HEK293 (cell line): ENCODE data around the gene POLN.

Experiments
- CTCF ChIP-seq: fragments of 450-650 bp; formaldehyde crosslinking; IDR thresholded peaks from 2 replicates; pipeline ENCODE4 v1.5.1; 2016; ENCODE audit warnings: missing biosample characterization, missing genetic modification characterization
- ELK4 ChIP-seq: IDR thresholded peaks from 2 replicates; pipeline ENCODE4 v1.6.1; 2011; ENCODE audit warnings: mild to moderate bottlenecking, low read depth, low read length, borderline replicate concordance
- KLF1 ChIP-seq: fragments of 450-650 bp; formaldehyde crosslinking; IDR thresholded peaks from 2 replicates; pipeline ENCODE4 v1.5.1; 2016; ENCODE audit warnings: missing biosample characterization, missing genetic modification characterization
- KLF7 ChIP-seq: fragments of 450-650 bp; formaldehyde crosslinking; IDR thresholded peaks from 2 replicates; pipeline ENCODE4 v1.5.1; 2016; ENCODE audit warnings: missing biosample characterization, missing genetic modification characterization, borderline replicate concordance
- MYNN ChIP-seq: fragments of 450-650 bp; formaldehyde crosslinking; IDR thresholded peaks from 2 replicates; pipeline ENCODE4 v1.5.1; 2016; ENCODE audit warnings: missing biosample characterization, missing genetic modification characterization, borderline replicate concordance
- TCF7L2 ChIP-seq: IDR thresholded peaks from 2 replicates; pipeline ENCODE4 v1.6.1; 2011; ENCODE audit warnings: low read depth, mild to moderate bottlenecking, inconsistent platforms, low read length, moderate library complexity, borderline replicate concordance
- YY1 ChIP-seq: fragments of 450-650 bp; formaldehyde crosslinking; IDR thresholded peaks from 2 replicates; pipeline ENCODE4 v1.5.1; 2018; ENCODE audit warnings: missing biosample characterization, missing genetic modification characterization
- ZFP3 ChIP-seq: fragments of 450-650 bp; formaldehyde crosslinking; IDR thresholded peaks from 2 replicates; pipeline ENCODE4 v1.5.1; 2016; ENCODE audit warnings: low read depth, missing biosample characterization, missing genetic modification characterization
- ZNF138 ChIP-seq: fragments of 450-650 bp; formaldehyde crosslinking; IDR thresholded peaks from 2 replicates; pipeline ENCODE4 v1.5.1; 2016; ENCODE audit warnings: missing biosample characterization, missing genetic modification characterization, borderline replicate concordance
- ZNF174 ChIP-seq: fragments of 450-650 bp; formaldehyde crosslinking; IDR thresholded peaks from 2 replicates; pipeline ENCODE4 v1.5.0; 2017; ENCODE audit warnings: missing biosample characterization, mild to moderate bottlenecking, missing genetic modification characterization
- ZNF184 ChIP-seq: fragments of 450-650 bp; IDR thresholded peaks from 2 replicates; pipeline ENCODE4 v1.5.1; 2018; ENCODE audit warnings: missing biosample characterization, mild to moderate bottlenecking, missing genetic modification characterization
- TF ChIP-seq, protein P1 (sequence below): fragments of 450-650 bp; formaldehyde crosslinking; IDR thresholded peaks from 2 replicates; pipeline ENCODE4 v1.5.1; 2016; ENCODE audit warnings: missing biosample characterization, missing genetic modification characterization
- TF ChIP-seq, protein P2 (sequence below): fragments of 450-650 bp; formaldehyde crosslinking; IDR thresholded peaks from 2 replicates; pipeline ENCODE4 v1.5.1; 2016; ENCODE audit warnings: missing biosample characterization, missing genetic modification characterization
- TF ChIP-seq, protein P3 (sequence below): fragments of 450-650 bp; formaldehyde crosslinking; IDR thresholded peaks from 2 replicates; pipeline ENCODE4 v1.5.1; 2016; ENCODE audit warnings: missing biosample characterization, missing genetic modification characterization, borderline replicate concordance

GRCh38 chr4:2102045-2102883 lies 139.7 kb downstream of the POLN start:
- TF ChIP-seq ZNF174: no peak
- TF ChIP-seq CTCF (tag by site-specific recombination): no peak
- TF ChIP-seq ZFP3 (tag by site-specific recombination): no peak
- TF ChIP-seq TCF7L2: no peak
- TF ChIP-seq, protein P1, sequence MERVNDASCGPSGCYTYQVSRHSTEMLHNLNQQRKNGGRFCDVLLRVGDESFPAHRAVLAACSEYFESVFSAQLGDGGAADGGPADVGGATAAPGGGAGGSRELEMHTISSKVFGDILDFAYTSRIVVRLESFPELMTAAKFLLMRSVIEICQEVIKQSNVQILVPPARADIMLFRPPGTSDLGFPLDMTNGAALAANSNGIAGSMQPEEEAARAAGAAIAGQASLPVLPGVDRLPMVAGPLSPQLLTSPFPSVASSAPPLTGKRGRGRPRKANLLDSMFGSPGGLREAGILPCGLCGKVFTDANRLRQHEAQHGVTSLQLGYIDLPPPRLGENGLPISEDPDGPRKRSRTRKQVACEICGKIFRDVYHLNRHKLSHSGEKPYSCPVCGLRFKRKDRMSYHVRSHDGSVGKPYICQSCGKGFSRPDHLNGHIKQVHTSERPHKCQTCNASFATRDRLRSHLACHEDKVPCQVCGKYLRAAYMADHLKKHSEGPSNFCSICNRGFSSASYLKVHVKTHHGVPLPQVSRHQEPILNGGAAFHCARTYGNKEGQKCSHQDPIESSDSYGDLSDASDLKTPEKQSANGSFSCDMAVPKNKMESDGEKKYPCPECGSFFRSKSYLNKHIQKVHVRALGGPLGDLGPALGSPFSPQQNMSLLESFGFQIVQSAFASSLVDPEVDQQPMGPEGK (tag by site-specific recombination): no peak
- no peak for TF ChIP-seq ZNF184 (tag by site-specific recombination)
- no peak for TF ChIP-seq KLF1 (tag by site-specific recombination)
- TF ChIP-seq KLF7: no peak
- TF ChIP-seq, protein P2, sequence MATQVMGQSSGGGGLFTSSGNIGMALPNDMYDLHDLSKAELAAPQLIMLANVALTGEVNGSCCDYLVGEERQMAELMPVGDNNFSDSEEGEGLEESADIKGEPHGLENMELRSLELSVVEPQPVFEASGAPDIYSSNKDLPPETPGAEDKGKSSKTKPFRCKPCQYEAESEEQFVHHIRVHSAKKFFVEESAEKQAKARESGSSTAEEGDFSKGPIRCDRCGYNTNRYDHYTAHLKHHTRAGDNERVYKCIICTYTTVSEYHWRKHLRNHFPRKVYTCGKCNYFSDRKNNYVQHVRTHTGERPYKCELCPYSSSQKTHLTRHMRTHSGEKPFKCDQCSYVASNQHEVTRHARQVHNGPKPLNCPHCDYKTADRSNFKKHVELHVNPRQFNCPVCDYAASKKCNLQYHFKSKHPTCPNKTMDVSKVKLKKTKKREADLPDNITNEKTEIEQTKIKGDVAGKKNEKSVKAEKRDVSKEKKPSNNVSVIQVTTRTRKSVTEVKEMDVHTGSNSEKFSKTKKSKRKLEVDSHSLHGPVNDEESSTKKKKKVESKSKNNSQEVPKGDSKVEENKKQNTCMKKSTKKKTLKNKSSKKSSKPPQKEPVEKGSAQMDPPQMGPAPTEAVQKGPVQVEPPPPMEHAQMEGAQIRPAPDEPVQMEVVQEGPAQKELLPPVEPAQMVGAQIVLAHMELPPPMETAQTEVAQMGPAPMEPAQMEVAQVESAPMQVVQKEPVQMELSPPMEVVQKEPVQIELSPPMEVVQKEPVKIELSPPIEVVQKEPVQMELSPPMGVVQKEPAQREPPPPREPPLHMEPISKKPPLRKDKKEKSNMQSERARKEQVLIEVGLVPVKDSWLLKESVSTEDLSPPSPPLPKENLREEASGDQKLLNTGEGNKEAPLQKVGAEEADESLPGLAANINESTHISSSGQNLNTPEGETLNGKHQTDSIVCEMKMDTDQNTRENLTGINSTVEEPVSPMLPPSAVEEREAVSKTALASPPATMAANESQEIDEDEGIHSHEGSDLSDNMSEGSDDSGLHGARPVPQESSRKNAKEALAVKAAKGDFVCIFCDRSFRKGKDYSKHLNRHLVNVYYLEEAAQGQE (tag by site-specific recombination): no peak
- TF ChIP-seq ELK4: no peak
- no peak for TF ChIP-seq ZNF138 (tag by site-specific recombination)
- TF ChIP-seq MYNN (tag by site-specific recombination): no peak
- TF ChIP-seq, protein P3, sequence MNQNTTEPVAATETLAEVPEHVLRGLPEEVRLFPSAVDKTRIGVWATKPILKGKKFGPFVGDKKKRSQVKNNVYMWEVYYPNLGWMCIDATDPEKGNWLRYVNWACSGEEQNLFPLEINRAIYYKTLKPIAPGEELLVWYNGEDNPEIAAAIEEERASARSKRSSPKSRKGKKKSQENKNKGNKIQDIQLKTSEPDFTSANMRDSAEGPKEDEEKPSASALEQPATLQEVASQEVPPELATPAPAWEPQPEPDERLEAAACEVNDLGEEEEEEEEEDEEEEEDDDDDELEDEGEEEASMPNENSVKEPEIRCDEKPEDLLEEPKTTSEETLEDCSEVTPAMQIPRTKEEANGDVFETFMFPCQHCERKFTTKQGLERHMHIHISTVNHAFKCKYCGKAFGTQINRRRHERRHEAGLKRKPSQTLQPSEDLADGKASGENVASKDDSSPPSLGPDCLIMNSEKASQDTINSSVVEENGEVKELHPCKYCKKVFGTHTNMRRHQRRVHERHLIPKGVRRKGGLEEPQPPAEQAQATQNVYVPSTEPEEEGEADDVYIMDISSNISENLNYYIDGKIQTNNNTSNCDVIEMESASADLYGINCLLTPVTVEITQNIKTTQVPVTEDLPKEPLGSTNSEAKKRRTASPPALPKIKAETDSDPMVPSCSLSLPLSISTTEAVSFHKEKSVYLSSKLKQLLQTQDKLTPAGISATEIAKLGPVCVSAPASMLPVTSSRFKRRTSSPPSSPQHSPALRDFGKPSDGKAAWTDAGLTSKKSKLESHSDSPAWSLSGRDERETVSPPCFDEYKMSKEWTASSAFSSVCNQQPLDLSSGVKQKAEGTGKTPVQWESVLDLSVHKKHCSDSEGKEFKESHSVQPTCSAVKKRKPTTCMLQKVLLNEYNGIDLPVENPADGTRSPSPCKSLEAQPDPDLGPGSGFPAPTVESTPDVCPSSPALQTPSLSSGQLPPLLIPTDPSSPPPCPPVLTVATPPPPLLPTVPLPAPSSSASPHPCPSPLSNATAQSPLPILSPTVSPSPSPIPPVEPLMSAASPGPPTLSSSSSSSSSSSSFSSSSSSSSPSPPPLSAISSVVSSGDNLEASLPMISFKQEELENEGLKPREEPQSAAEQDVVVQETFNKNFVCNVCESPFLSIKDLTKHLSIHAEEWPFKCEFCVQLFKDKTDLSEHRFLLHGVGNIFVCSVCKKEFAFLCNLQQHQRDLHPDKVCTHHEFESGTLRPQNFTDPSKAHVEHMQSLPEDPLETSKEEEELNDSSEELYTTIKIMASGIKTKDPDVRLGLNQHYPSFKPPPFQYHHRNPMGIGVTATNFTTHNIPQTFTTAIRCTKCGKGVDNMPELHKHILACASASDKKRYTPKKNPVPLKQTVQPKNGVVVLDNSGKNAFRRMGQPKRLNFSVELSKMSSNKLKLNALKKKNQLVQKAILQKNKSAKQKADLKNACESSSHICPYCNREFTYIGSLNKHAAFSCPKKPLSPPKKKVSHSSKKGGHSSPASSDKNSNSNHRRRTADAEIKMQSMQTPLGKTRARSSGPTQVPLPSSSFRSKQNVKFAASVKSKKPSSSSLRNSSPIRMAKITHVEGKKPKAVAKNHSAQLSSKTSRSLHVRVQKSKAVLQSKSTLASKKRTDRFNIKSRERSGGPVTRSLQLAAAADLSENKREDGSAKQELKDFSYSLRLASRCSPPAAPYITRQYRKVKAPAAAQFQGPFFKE (tag by site-specific recombination): no peak
- no peak for TF ChIP-seq YY1 (tag by site-specific recombination)
